Panc1 (cell line): ENCODE measurements around the gene KIF23. TPM values are rescaled to one million over a fixed set of nuclear protein-coding genes. Genes with fewer than 3 reads are reported as not detected.

Source experiments
- ATAC-seq: fragments of 200-7000 bp; cut with Tn5 transposase; 2 replicates; pipeline ENCODE4 v1.9.1; 2020; ENCODE audit warnings: mild to moderate bottlenecking, moderate library complexity
- BruUV-seq: library from RNA; stranded (reverse); fragments of 400-500 nt; replicated peaks from 2 replicates; lab custom pipeline; 2021; lab: Mats Ljungman, UMichigan
- CTCF ChIA-PET: fragments of 300-600 bp; sonication (Branson Sonifier 250); formaldehyde crosslinking; loops from one replicate; lab custom pipeline; 2022; ENCODE audit warnings: antibody characterized with exemption; lab: Charles Lee
- POLR2A ChIA-PET: fragments of 300-600 bp; sonication (Branson Sonifier 250); formaldehyde crosslinking; loops from one replicate; lab custom pipeline; 2022; ENCODE audit warnings: antibody characterized with exemption; lab: Charles Lee
- DNase-seq: peaks from one replicate; pipeline ENCODE4 v3.0.0-alpha.2; 2010; ENCODE audit warnings: low read depth, low spot score
- H3K27ac ChIP-seq: 2 replicates; pipeline ENCODE4 v1.5.1; 2011; ENCODE audit warnings: mild to moderate bottlenecking, low read length, inconsistent platforms
- H3K27me3 ChIP-seq: fragments of 200-500 bp; sonication (Bioruptor generic); 2 replicates; pipeline ENCODE4 v1.6.0; 2014; ENCODE audit warnings: low read length, inconsistent platforms; ENCODE audit not compliant: control insufficient read depth, insufficient read depth
- H3K36me3 ChIP-seq: fragments of 200-500 bp; sonication (Bioruptor generic); 2 replicates; pipeline ENCODE4 v1.5.1; 2014; ENCODE audit warnings: inconsistent platforms, mild to moderate bottlenecking, low read length, moderate library complexity; ENCODE audit not compliant: control insufficient read depth, insufficient read depth
- H3K4me1 ChIP-seq: 2 replicates; pipeline ENCODE4 v1.5.1; 2011; ENCODE audit warnings: inconsistent platforms, mild to moderate bottlenecking, low read length, moderate library complexity; ENCODE audit not compliant: control insufficient read depth, insufficient read depth
- H3K4me3 ChIP-seq, 2 experiments: 2 replicates each; pipeline ENCODE4 v1.5.1; 2011 to 2012; ENCODE audit warnings: low read depth in 2 of 2, low read length in 2 of 2, mild to moderate bottlenecking in 2 of 2, inconsistent platforms in 1 of 2, moderate library complexity in 1 of 2
- H3K9me3 ChIP-seq: fragments of 200-500 bp; sonication (Bioruptor generic); 2 replicates; pipeline ENCODE4 v1.5.1; 2014; ENCODE audit warnings: low read depth, mild to moderate bottlenecking, inconsistent platforms, low read length, moderate library complexity; ENCODE audit not compliant: control insufficient read depth, insufficient read depth
- CTCF ChIP-seq: fragments of 450-650 bp; IDR thresholded peaks from 2 replicates; pipeline ENCODE4 v1.5.1; 2017; ENCODE audit warnings: mild to moderate bottlenecking
- POLR2AphosphoS5 ChIP-seq: IDR thresholded peaks from 2 replicates; pipeline ENCODE4 v1.6.1; 2012; ENCODE audit warnings: mild to moderate bottlenecking, low read depth, low read length, moderate library complexity
- SIN3A ChIP-seq: IDR thresholded peaks from 2 replicates; pipeline ENCODE4 v1.6.1; 2012; ENCODE audit warnings: low read depth, mild to moderate bottlenecking, low read length, moderate library complexity, borderline replicate concordance; ENCODE audit not compliant: insufficient read depth
- TCF7L2 ChIP-seq: IDR thresholded peaks from 2 replicates; pipeline ENCODE4 v1.6.1; 2011; ENCODE audit warnings: mild to moderate bottlenecking, low read depth, low read length, inconsistent platforms
- in situ Hi-C: cut with HindIII; loops from 2 replicates; pipeline ENCODE4 v1.10.0; 2016; ENCODE audit warnings: low sequenced_read_pairs, low pct_unique_long_range_greater_than_20kb
- intact Hi-C: fragments of 100-400 bp; cut with micrococcal nuclease; formaldehyde crosslinking; loops from one replicate; pipeline ENCODE4 v1.10.0; 2022; ENCODE audit not compliant: unreplicated experiment
- total RNA-seq: library from RNA; stranded (reverse); gene quantifications from one replicate; pipeline ENCODE4 v1.2.1, GENCODE V29; 2021; ENCODE audit not compliant: unreplicated experiment
- TF ChIP-seq, protein P1 (sequence below), 2 experiments: IDR thresholded peaks; 2 replicates each; pipeline ENCODE4 v1.6.1; 2011 to 2012; ENCODE audit warnings: low read depth in 2 of 2, control low read depth in 1 of 2, low read length in 1 of 2, mild to moderate bottlenecking in 1 of 2, moderate library complexity in 1 of 2; ENCODE audit not compliant: insufficient read depth in 1 of 2

The KIF23 gene
- total RNA-seq, 1 experiment from 2014 or later: 82.5 TPM

GRCh38 chr15:69469467-69470201, 55.5 kb downstream of the KIF23 start:
- Histone ChIP-seq H3K27ac (no peak overlapping the region), H3K4me1 (peaks cover 28% of the 10 kb centered on the region), H3K27me3 (no peaks in the 10 kb centered on the region), H3K4me3 (no peak overlapping the region), H3K9me3 (no peaks in the 10 kb centered on the region), H3K36me3 (no peaks in the 10 kb centered on the region)
- TF ChIP-seq TCF7L2 (no peak), SIN3A (no peak), CTCF (no peak), POLR2AphosphoS5 (no peak)
- TF ChIP-seq, protein P1, sequence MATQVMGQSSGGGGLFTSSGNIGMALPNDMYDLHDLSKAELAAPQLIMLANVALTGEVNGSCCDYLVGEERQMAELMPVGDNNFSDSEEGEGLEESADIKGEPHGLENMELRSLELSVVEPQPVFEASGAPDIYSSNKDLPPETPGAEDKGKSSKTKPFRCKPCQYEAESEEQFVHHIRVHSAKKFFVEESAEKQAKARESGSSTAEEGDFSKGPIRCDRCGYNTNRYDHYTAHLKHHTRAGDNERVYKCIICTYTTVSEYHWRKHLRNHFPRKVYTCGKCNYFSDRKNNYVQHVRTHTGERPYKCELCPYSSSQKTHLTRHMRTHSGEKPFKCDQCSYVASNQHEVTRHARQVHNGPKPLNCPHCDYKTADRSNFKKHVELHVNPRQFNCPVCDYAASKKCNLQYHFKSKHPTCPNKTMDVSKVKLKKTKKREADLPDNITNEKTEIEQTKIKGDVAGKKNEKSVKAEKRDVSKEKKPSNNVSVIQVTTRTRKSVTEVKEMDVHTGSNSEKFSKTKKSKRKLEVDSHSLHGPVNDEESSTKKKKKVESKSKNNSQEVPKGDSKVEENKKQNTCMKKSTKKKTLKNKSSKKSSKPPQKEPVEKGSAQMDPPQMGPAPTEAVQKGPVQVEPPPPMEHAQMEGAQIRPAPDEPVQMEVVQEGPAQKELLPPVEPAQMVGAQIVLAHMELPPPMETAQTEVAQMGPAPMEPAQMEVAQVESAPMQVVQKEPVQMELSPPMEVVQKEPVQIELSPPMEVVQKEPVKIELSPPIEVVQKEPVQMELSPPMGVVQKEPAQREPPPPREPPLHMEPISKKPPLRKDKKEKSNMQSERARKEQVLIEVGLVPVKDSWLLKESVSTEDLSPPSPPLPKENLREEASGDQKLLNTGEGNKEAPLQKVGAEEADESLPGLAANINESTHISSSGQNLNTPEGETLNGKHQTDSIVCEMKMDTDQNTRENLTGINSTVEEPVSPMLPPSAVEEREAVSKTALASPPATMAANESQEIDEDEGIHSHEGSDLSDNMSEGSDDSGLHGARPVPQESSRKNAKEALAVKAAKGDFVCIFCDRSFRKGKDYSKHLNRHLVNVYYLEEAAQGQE (IDR thresholded peaks at IDR 0.05; ENCODE audit: insufficient read depth in 1 of 2, low read depth in 2 of 2, low read length in 1 of 2): no peak
- in situ Hi-C loops (no loop called here), intact Hi-C loops (no loop called here)
- ChIA-PET POLR2A (no interaction called here), CTCF (no interaction called here)
- BruUV-seq: no TSS peak
- ATAC-seq: no peak
- no peak for DNase-seq

DNA sequence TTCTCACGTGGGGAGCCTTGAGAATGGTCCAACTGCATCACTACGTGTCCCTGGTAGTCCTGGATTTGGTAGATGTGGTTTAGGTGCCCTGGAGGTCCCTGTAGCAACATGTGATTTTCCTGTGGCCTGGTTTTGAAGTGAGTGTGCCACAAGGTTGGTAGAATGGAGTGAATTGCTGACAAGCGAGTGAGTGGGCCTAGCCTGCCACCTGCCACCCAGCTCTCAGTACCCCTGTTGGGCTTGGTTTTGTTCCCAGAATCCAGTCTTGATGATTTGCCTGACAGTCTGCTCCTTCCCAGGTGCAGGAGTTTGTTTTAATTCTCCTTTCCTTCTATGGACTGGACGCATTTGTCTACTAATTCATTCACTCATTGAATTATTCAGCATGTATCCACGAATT, 57.9 kb downstream of the KIF23 start:
- no TSS peak for BruUV-seq
- TF ChIP-seq TCF7L2 (no peak), SIN3A (no peak), POLR2AphosphoS5 (no peak), CTCF (no peak)
- TF ChIP-seq, protein P1 (IDR thresholded peaks at IDR 0.05; ENCODE audit: insufficient read depth in 1 of 2, low read depth in 2 of 2, low read length in 1 of 2): no peak
- CTCF ChIA-PET: no interaction called here
- no peak overlapping the region for H3K27ac ChIP-seq
- POLR2A ChIA-PET: no interaction called here
- intact Hi-C loops: no loop called here
- DNase-seq (no peak), ATAC-seq (no peak)
- H3K9me3 ChIP-seq: no peaks in the 10 kb centered on the region
- H3K4me1 ChIP-seq: peaks cover 17% of the 10 kb centered on the region
- no peaks in the 10 kb centered on the region for H3K27me3 ChIP-seq
- H3K4me3 ChIP-seq: no peak overlapping the region
- in situ Hi-C loops: no loop called here
- H3K36me3 ChIP-seq: no peaks in the 10 kb centered on the region
